Lower leg skin (tissue), 4 donors: ENCODE results near the gene ATXN7L3. TPM values are rescaled to one million over a fixed set of nuclear protein-coding genes. Genes with fewer than 3 reads are reported as not detected.
A peak's percentile ranks its signal among the peaks of the same experiment; 100 is the strongest.
"Not testable (repeated sequence)": the region's sequence is repeated elsewhere in the genome, so short reads cannot be mapped to it uniquely, and the experiment has no call there.

Source experiments
- DNase-seq, 2 donors: peaks; one replicate each; pipeline ENCODE4 v3.0.0-alpha.2; 2019; ENCODE audit warnings: low spot score in 2 of 2
- H3K4me3 ChIP-seq: fragments of 200-600 bp; sonication (generic); 2 replicates; pipeline ENCODE4 v1.5.1; 2017; ENCODE audit warnings: mild to moderate bottlenecking, low read depth; ENCODE audit not compliant: poor library complexity, severe bottlenecking
- POLR2A ChIP-seq, 2 donors: fragments of 450-650 bp; IDR thresholded peaks; one replicate each; pipeline ENCODE4 v1.6.1; 2016 to 2017; ENCODE audit warnings: antibody characterized with exemption in 2 of 2, mild to moderate bottlenecking in 1 of 2, moderate library complexity in 1 of 2
- WGBS, 2 donors: methylation state at CpG; one replicate each; pipeline ENCODE4 v1.1.5; 2018; 5-methylcytosine and 5-hydroxymethylcytosine counted together
- intact Hi-C: fragments of 100-400 bp; cut with DNase I; formaldehyde crosslinking; loops from one replicate; pipeline ENCODE4 v1.15.0; 2023; ENCODE audit warnings: low total_unique reads
- total RNA-seq, 4 donors: library from RNA; depleted of rRNA; stranded (reverse); fragments of >200 nt; gene quantifications; one replicate each; pipeline ENCODE4 v1.1.0, GENCODE V29; 2016
- TF ChIP-seq, protein P1 (sequence below), 3 donors: fragments of 450-650 bp; IDR thresholded peaks; one replicate each; pipeline ENCODE4 v1.5.1; 2016; ENCODE audit warnings: antibody characterized with exemption in 3 of 3, mild to moderate bottlenecking in 3 of 3, moderate library complexity in 2 of 3

Gene ATXN7L3
- 10 to 100 TPM; 62.4 to 77.9 (median 67.8) TPM for total RNA-seq

DNA sequence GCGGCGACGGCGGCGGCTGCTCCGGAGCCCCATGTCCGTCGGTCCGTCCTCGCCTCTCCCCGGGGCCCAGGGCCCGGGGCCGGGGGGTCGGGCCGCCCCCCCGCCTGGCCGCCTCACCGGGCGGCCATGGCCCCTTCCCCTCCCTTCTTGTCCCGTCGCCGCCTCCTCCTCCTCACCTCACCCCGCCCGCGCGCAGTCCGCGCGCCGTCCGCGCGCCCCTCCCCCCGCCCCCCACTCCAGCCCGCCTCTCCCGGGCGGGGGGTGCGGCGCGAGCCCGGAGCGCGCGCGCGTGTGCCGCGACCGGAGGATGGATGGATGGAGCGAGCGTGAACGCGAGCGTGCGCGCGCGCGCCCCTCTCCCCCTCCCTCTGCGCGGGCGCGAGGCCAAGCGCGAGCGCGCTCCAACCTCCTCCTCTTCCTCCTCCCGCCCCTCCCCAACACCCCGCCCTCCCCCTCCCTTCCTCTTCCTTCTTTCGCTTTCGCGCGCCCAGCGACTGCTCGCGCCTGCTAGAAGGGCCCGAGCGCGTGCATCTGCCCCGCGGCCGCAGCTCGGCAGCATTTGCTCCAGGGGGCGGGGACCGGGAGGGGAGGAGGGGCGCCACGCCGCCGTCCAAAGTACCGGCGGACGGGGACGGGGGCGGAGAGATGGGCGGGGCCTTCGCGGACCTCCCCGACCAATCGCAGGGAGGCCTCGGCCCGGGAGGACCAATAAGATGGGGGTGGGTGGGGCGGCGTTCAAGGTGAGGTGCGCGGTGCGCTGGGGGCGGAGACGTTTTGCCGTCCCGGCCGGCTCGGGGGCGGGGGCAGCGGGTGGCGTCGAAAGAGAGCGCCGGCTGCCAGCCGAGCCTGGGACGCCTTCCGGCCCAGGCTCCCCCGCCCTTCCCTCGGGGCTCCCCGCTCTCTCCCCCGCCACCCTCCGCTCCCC, at the start of gene ATXN7L3:
ATXN7L3 (minus strand) TSS at position 332 of the 925 bp plus-strand sequence. CDS start 1,814 bp downstream, outside the sequence.
- no peak for TF ChIP-seq POLR2A (IDR thresholded peaks at IDR 0.05)
- TF ChIP-seq, protein P1, sequence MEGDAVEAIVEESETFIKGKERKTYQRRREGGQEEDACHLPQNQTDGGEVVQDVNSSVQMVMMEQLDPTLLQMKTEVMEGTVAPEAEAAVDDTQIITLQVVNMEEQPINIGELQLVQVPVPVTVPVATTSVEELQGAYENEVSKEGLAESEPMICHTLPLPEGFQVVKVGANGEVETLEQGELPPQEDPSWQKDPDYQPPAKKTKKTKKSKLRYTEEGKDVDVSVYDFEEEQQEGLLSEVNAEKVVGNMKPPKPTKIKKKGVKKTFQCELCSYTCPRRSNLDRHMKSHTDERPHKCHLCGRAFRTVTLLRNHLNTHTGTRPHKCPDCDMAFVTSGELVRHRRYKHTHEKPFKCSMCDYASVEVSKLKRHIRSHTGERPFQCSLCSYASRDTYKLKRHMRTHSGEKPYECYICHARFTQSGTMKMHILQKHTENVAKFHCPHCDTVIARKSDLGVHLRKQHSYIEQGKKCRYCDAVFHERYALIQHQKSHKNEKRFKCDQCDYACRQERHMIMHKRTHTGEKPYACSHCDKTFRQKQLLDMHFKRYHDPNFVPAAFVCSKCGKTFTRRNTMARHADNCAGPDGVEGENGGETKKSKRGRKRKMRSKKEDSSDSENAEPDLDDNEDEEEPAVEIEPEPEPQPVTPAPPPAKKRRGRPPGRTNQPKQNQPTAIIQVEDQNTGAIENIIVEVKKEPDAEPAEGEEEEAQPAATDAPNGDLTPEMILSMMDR (IDR thresholded peaks at IDR 0.05): no peak
- H3K4me3 ChIP-seq: peak within 1 kb of the TSS; percentile 71
- intact Hi-C loops: no loop called here
- WGBS, 2 donors: 1% methylated on average over 47 to 90 of the region's 126 CpGs
- DNase-seq: peak; percentile 98 to 100

DNA sequence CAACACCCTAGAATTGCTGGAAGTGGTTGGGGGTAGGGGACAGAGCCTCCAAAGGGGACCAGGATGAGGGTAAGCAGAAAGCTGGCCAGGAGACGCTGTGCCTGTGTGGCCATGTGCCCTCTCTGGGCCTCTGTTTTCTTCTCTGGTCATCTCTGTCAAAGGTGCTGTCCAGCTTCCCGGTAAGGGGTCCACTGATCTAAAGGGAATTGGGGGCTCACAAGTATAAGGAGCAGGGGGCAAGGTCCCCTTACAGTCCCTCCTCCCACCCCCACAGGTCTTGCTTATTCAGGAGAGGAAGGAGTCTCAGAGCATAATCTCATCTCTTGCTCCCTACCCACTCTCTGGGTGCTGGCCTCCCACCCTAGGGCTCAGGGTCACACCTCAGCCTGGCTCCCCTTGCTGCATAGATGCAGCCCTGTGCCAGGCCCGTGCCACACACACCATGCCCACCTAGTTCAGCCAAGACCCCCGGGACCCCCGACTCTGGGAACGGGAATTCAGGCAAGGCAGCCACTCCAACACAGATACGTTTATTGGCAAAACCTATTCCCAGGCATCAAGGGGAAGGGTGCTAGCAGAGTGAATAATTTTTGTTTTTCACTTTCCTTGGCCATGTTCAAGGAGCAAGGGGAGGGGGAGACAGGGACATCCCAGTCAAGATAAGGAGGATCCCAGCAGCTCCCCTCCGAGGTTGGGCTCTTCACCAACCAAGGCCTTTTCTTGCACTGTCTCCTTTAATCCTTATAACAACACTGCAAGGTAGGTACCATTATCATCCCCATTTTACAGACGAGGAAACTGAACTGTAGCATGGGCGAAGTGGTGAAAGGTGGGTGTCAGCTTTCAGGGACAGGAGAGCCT, 48.4 kb upstream of the ATXN7L3 start:
- 85 to 92% methylated on average over 10 of the region's 10 CpGs for WGBS, 2 donors
- no peak overlapping the region for H3K4me3 ChIP-seq
- intact Hi-C loops: no loop called here
- no peak for TF ChIP-seq POLR2A (IDR thresholded peaks at IDR 0.05)
- TF ChIP-seq, protein P1 (IDR thresholded peaks at IDR 0.05): no peak
- no peak for DNase-seq

GRCh38 chr17:44247440-44247841, 47.8 kb upstream of the ATXN7L3 start:
- TF ChIP-seq POLR2A (IDR thresholded peaks at IDR 0.05): no peak
- TF ChIP-seq, protein P1 (IDR thresholded peaks at IDR 0.05): no peak
- no peak overlapping the region for H3K4me3 ChIP-seq
- DNase-seq: no peak
- intact Hi-C loops: no loop called here
- 56 to 64% methylated on average over 7 of the region's 7 CpGs for WGBS, 2 donors

DNA sequence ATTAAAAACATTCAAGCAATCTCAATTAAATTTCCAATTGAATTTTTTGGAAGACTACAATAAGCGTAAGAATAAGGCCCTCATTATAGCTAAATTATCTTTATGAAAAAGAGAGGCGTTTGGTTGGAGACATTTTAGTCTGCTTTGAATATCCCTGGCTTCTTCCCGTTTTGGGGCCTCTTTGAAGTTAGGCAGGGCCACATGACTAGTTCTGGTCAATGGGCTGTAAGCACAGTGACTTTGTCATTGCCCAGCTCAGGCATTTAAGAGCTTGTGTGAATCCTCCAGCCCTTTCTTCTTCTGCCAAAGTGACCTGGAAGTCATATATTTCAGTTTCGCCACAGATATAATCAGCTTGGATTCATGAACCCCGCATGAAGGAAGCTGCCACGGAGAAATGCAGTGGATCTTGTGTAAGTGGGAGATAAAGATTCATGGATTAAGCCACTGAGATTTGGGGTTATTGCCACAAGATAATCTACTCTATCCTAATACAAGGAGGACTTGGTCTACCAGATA, 41.5 kb upstream of the ATXN7L3 start:
- WGBS, 2 donors: 60 to 63% methylated on average over 6 of the region's 6 CpGs
- TF ChIP-seq, protein P1 (IDR thresholded peaks at IDR 0.05): no peak
- TF ChIP-seq POLR2A (IDR thresholded peaks at IDR 0.05): no peak

DNA sequence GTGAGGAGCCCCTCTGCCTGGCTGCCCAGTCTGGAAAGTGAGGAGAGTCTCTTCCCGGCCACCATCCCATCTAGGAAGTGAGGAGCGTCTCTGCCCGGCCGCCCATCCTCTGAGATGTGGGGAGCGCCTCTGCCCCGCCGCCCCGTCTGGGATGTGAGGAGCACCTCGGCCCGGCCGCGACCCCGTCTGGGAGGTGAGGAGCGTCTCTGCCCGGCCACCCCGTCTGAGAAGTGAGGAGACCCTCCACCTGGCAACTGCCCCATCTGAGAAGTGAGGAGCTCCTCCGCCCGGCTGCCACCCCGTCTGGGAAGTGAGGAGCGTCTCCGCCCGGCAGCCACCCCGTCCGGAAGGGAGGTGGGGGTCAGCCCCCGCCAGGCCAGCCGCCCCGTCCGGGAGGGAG, 38.2 kb upstream of the ATXN7L3 start:
- DNase-seq, H3K4me3 ChIP-seq, intact Hi-C loops: not testable (repeated sequence)
- 80 to 95% methylated on average over 12 to 18 of the region's 28 CpGs for WGBS, 2 donors

More for the DNA sequence above, 41.5 kb upstream of the ATXN7L3 start:
- intact Hi-C loops: no loop called here
- no peak for DNase-seq
- no peak overlapping the region for H3K4me3 ChIP-seq
